ENCODE data around the gene ZNF576. TPM values are rescaled to one million over a fixed set of nuclear protein-coding genes. Genes with fewer than 3 reads are reported as not detected.

The ZNF576 gene
- total and polyA plus RNA-seq, 2 of the 13 experiments (the other 11 are each of a cell fraction or from before 2014, with no cell fraction given) = 7.2 to 9.6 TPM

DNA sequence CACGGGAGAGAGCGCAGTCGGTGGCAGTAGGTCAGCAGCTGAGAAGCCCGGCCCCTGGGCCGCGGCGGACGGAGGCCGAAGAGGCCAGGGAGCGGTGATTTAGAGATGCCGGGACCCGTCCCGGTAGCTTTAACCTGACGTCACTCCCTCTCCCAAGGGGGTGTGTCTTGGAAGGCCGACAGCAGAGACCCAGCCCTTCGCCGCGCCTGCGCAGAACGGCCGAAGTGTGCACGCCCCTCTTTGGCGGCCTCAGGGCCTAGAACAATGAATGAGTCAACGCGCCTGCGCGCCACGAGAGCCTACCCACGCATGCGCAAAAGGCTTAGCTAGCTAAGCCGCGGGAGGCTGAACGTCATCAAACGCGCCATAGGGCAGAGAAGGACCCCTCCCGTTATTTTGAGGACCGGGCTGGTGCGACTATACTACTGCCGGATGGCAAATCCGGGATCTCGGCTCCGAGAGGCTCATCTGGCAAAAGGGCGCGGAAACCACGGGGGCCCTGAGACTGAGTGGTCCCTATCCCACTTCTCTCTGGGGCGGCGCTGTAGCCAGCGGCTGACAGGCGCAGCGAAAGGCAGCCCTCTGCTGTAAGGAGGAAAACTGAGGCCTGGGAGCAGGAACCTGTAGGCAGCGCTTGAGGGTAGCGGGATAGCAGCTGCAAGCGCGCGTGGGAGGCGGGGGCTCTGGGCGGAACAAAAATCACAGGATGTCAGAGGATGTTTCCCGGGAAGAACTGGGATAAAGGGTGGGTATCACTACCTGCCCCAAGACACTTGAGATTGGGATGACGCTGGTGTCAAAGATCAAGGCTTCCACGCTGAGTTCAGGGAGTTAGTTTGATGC lies at the start of gene ZNF576, which contains the start of gene IRGQ (continued):
- TF ChIP-seq, protein P1, sequence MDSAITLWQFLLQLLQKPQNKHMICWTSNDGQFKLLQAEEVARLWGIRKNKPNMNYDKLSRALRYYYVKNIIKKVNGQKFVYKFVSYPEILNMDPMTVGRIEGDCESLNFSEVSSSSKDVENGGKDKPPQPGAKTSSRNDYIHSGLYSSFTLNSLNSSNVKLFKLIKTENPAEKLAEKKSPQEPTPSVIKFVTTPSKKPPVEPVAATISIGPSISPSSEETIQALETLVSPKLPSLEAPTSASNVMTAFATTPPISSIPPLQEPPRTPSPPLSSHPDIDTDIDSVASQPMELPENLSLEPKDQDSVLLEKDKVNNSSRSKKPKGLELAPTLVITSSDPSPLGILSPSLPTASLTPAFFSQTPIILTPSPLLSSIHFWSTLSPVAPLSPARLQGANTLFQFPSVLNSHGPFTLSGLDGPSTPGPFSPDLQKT (CRISPR knock-in tag; IDR thresholded peaks at IDR 0.05; ENCODE audit: borderline replicate concordance) = no peak
- TF ChIP-seq ESRRA (CRISPR knock-in tag; IDR thresholded peaks at IDR 0.05; ENCODE audit: low read depth) (peak; percentile 49; the same call in 1 of the 2 replicates), TAF15 (IDR thresholded peaks at IDR 0.05; ENCODE audit: low read depth, low read length, poor library complexity, severe bottlenecking) (peak; percentile 51), ZNF121 (CRISPR knock-in tag; IDR thresholded peaks at IDR 0.05) (no peak), HDAC2 (CRISPR knock-in tag; IDR thresholded peaks at IDR 0.05) (peak; percentile 59; the same call in 1 of the 2 replicates), ZSCAN25 (CRISPR knock-in tag; IDR thresholded peaks at IDR 0.05) (no peak; the same call in 1 of the 2 replicates), SRSF1 (optimal IDR thresholded peaks at IDR 0.05; ENCODE audit: low read depth, low read length) (peak; percentile 10), EEA1 (CRISPR knock-in tag; IDR thresholded peaks at IDR 0.05; ENCODE audit: borderline replicate concordance) (no peak), FOXK2 (IDR thresholded peaks at IDR 0.05) (peak; percentile 49; the same call in 1 of the 2 replicates), HMGA1 (CRISPR knock-in tag; conservative IDR thresholded peaks at IDR 0.05) (no peak), CBX2 (IDR thresholded peaks at IDR 0.05; ENCODE audit: low read depth, low read length) (no peak), CBX2 (CRISPR knock-in tag; IDR thresholded peaks at IDR 0.05; ENCODE audit: low read depth) (no peak), RFXAP (CRISPR knock-in tag; IDR thresholded peaks at IDR 0.05; ENCODE audit: borderline replicate concordance) (peak; percentile 79; the same call in 1 of the 2 replicates), KLF6 (CRISPR knock-in tag; IDR thresholded peaks at IDR 0.05) (peak; percentile 44; the same call in 1 of the 2 replicates), ZNF501 (CRISPR knock-in tag; IDR thresholded peaks at IDR 0.05) (peak; percentile 94), ZNF776 (CRISPR knock-in tag; IDR thresholded peaks at IDR 0.05) (no peak)
- TF ChIP-seq, protein P2, sequence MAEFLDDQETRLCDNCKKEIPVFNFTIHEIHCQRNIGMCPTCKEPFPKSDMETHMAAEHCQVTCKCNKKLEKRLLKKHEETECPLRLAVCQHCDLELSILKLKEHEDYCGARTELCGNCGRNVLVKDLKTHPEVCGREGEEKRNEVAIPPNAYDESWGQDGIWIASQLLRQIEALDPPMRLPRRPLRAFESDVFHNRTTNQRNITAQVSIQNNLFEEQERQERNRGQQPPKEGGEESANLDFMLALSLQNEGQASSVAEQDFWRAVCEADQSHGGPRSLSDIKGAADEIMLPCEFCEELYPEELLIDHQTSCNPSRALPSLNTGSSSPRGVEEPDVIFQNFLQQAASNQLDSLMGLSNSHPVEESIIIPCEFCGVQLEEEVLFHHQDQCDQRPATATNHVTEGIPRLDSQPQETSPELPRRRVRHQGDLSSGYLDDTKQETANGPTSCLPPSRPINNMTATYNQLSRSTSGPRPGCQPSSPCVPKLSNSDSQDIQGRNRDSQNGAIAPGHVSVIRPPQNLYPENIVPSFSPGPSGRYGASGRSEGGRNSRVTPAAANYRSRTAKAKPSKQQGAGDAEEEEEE (CRISPR knock-in tag; IDR thresholded peaks at IDR 0.05; ENCODE audit: borderline replicate concordance) = 0 out of 2 replicates have a peak, but pooled peaks have one; percentile 14
- TF ChIP-seq, protein P3, sequence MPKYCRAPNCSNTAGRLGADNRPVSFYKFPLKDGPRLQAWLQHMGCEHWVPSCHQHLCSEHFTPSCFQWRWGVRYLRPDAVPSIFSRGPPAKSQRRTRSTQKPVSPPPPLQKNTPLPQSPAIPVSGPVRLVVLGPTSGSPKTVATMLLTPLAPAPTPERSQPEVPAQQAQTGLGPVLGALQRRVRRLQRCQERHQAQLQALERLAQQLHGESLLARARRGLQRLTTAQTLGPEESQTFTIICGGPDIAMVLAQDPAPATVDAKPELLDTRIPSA (CRISPR knock-in tag; IDR thresholded peaks at IDR 0.05; ENCODE audit: borderline replicate concordance) = no peak; the same call in 1 of the 2 replicates
- TF ChIP-seq, protein P4, sequence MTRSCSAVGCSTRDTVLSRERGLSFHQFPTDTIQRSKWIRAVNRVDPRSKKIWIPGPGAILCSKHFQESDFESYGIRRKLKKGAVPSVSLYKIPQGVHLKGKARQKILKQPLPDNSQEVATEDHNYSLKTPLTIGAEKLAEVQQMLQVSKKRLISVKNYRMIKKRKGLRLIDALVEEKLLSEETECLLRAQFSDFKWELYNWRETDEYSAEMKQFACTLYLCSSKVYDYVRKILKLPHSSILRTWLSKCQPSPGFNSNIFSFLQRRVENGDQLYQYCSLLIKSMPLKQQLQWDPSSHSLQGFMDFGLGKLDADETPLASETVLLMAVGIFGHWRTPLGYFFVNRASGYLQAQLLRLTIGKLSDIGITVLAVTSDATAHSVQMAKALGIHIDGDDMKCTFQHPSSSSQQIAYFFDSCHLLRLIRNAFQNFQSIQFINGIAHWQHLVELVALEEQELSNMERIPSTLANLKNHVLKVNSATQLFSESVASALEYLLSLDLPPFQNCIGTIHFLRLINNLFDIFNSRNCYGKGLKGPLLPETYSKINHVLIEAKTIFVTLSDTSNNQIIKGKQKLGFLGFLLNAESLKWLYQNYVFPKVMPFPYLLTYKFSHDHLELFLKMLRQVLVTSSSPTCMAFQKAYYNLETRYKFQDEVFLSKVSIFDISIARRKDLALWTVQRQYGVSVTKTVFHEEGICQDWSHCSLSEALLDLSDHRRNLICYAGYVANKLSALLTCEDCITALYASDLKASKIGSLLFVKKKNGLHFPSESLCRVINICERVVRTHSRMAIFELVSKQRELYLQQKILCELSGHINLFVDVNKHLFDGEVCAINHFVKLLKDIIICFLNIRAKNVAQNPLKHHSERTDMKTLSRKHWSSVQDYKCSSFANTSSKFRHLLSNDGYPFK (CRISPR knock-in tag; IDR thresholded peaks at IDR 0.05; ENCODE audit: borderline replicate concordance) = peak; percentile 96
- TF ChIP-seq, protein P5, sequence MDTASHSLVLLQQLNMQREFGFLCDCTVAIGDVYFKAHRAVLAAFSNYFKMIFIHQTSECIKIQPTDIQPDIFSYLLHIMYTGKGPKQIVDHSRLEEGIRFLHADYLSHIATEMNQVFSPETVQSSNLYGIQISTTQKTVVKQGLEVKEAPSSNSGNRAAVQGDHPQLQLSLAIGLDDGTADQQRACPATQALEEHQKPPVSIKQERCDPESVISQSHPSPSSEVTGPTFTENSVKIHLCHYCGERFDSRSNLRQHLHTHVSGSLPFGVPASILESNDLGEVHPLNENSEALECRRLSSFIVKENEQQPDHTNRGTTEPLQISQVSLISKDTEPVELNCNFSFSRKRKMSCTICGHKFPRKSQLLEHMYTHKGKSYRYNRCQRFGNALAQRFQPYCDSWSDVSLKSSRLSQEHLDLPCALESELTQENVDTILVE (CRISPR knock-in tag; IDR thresholded peaks at IDR 0.05) = peak; percentile 98
